ENCODE results near the gene FZD8. TPM values are rescaled to one million over a fixed set of nuclear protein-coding genes. Genes with fewer than 3 reads are reported as not detected.

The FZD8 gene
- total and polyA plus RNA-seq, 4 donors: 6.5 to 20.8 (median 7.6) TPM

GRCh38 chr10:35675846-35676245, 33.8 kb upstream of the FZD8 start:
- H3K27ac ChIP-seq (ENCODE audit: low read depth in 1 of 2, low read length in 1 of 2): no peak overlapping the region
- no peak for TF ChIP-seq CTCF (IDR thresholded peaks at IDR 0.05; ENCODE audit: control extremely low read depth, extremely low read depth)
- H3K36me3 ChIP-seq (ENCODE audit: control insufficient read depth in 4 of 4, insufficient read depth in 4 of 4, low read length in 4 of 4): no peaks in the 10 kb centered on the region
- ATAC-seq (ENCODE audit: insufficient read depth, low FRiP score): no peak
- H3K9ac ChIP-seq (ENCODE audit: insufficient read depth in 1 of 2, low read length in 2 of 2): no peak overlapping the region
- WGBS, 2 donors: 81 to 88% methylated on average over 1 of the region's 1 CpG
- H3K27me3 ChIP-seq (ENCODE audit: control insufficient read depth in 3 of 3, insufficient read depth in 3 of 3, low read length in 2 of 3): no peaks in the 10 kb centered on the region
- no peaks in the 10 kb centered on the region for H3K9me3 ChIP-seq (ENCODE audit: control insufficient read depth in 4 of 4, insufficient read depth in 3 of 4, low read length in 3 of 4)
- no peak for DNase-seq
- no peak overlapping the region for H3K4me3 ChIP-seq
- H3K4me1 ChIP-seq (ENCODE audit: control insufficient read depth in 5 of 5, insufficient read depth in 5 of 5, low read length in 5 of 5): no peaks in the 10 kb centered on the region

DNA sequence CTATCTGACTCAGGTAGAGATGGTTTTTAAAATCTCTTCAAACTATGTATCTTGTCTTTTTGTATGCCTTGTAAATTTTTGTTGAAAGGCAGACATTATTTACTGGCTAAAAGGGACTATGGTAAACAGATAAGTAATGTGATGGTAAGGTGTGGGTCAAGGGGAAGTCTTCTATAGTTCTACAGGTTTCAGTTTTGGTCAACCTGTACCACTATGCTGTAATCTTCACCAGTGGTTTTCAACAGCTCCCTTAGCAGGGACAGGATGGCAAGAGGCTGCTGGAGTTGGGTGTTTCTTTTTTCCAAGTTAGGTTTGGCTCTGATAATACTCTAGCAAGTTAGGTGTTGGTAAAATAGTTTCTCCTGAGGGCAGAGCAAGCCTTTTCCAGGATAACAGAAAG, 32.7 kb upstream of the FZD8 start:
- DNase-seq (no peak), ATAC-seq (ENCODE audit: insufficient read depth, low FRiP score) (no peak)
- Histone ChIP-seq H3K4me1 (ENCODE audit: control insufficient read depth in 5 of 5, insufficient read depth in 5 of 5, low read length in 5 of 5) (no peaks in the 10 kb centered on the region), H3K4me3 (no peak overlapping the region), H3K27ac (ENCODE audit: low read depth in 1 of 2, low read length in 1 of 2) (no peak overlapping the region), H3K9ac (ENCODE audit: insufficient read depth in 1 of 2, low read length in 2 of 2) (no peak overlapping the region), H3K9me3 (ENCODE audit: control insufficient read depth in 4 of 4, insufficient read depth in 3 of 4, low read length in 3 of 4) (no peaks in the 10 kb centered on the region), H3K36me3 (ENCODE audit: control insufficient read depth in 4 of 4, insufficient read depth in 4 of 4, low read length in 4 of 4) (no peaks in the 10 kb centered on the region), H3K27me3 (ENCODE audit: control insufficient read depth in 3 of 3, insufficient read depth in 3 of 3, low read length in 2 of 3) (no peaks in the 10 kb centered on the region)
- TF ChIP-seq CTCF (IDR thresholded peaks at IDR 0.05; ENCODE audit: control extremely low read depth, extremely low read depth): no peak

- TF ChIP-seq CTCF (IDR thresholded peaks at IDR 0.05; ENCODE audit: control extremely low read depth, extremely low read depth): no peak
- peaks cover 0 to 4% (median 0%) of the 10 kb centered on the region in 4 donors for H3K9me3 ChIP-seq (ENCODE audit: control insufficient read depth in 4 of 4, insufficient read depth in 3 of 4, low read length in 3 of 4)
- H3K27me3 ChIP-seq (ENCODE audit: control insufficient read depth in 3 of 3, insufficient read depth in 3 of 3, low read length in 2 of 3): no peaks in the 10 kb centered on the region
- no peaks in the 10 kb centered on the region for H3K36me3 ChIP-seq (ENCODE audit: control insufficient read depth in 4 of 4, insufficient read depth in 4 of 4, low read length in 4 of 4)
- H3K27ac ChIP-seq (ENCODE audit: low read depth in 1 of 2, low read length in 1 of 2): no peak overlapping the region
- no peaks in the 10 kb centered on the region for H3K4me1 ChIP-seq (ENCODE audit: control insufficient read depth in 5 of 5, insufficient read depth in 5 of 5, low read length in 5 of 5)
- H3K4me3 ChIP-seq: no peak overlapping the region
- no peak for ATAC-seq (ENCODE audit: insufficient read depth, low FRiP score)
- H3K9ac ChIP-seq (ENCODE audit: insufficient read depth in 1 of 2, low read length in 2 of 2): no peak overlapping the region
- WGBS, 2 donors: 85 to 88% methylated on average over 13 of the region's 13 CpGs
- no peak for DNase-seq
Measured at GRCh38 chr10:35668865-35669650, 27.0 kb upstream of the FZD8 start.

DNA sequence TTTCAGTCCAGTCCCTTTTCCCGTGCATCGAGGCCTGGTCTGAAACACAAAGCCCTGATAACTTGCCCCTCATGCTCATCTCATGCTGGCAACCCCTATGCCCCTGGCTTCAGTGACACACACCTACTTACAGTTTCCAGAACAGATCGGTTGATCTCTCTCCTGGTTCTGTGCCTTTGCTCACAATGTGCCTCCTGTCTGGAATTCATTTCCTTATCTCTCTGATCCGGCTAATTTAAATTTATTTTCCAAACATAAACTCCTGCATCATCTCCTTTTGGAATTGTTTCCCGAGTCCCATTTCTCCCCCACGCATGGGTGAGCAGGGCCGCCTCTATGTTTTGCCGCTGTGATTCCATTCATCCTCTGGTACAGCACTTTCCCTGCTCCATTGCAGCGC, 25.9 kb upstream of the FZD8 start:
- Histone ChIP-seq H3K27me3 (ENCODE audit: control insufficient read depth in 3 of 3, insufficient read depth in 3 of 3, low read length in 2 of 3) (no peaks in the 10 kb centered on the region), H3K4me1 (ENCODE audit: control insufficient read depth in 5 of 5, insufficient read depth in 5 of 5, low read length in 5 of 5) (no peaks in the 10 kb centered on the region), H3K27ac (ENCODE audit: low read depth in 1 of 2, low read length in 1 of 2) (no peak overlapping the region), H3K9me3 (ENCODE audit: control insufficient read depth in 4 of 4, insufficient read depth in 3 of 4, low read length in 3 of 4) (peaks cover 0 to 4% (median 0%) of the 10 kb centered on the region in 4 donors), H3K4me3 (no peak overlapping the region), H3K9ac (ENCODE audit: insufficient read depth in 1 of 2, low read length in 2 of 2) (no peak overlapping the region), H3K36me3 (ENCODE audit: control insufficient read depth in 4 of 4, insufficient read depth in 4 of 4, low read length in 4 of 4) (no peaks in the 10 kb centered on the region)
- no peak for TF ChIP-seq CTCF (IDR thresholded peaks at IDR 0.05; ENCODE audit: control extremely low read depth, extremely low read depth)
- WGBS, 2 donors: 95 to 98% methylated on average over 9 of the region's 9 CpGs
- ATAC-seq (ENCODE audit: insufficient read depth, low FRiP score) (no peak), DNase-seq (no peak)

Data from lung (tissue), 12 donors.